MM.1S (cell line): ENCODE measurements around the gene DSCAML1.

Experiments used
- CTCF ChIP-seq: fragments of 300-600 bp; sonication (generic); IDR thresholded peaks from 2 replicates; pipeline ENCODE4 v1.5.1; 2016; ENCODE audit warnings: antibody characterized with exemption, low read length, mixed read lengths
- EZH2 ChIP-seq: fragments of 300-600 bp; sonication (generic); optimal IDR thresholded peaks from 2 replicates; pipeline ENCODE3; 2017; ENCODE audit warnings: low read depth, mild to moderate bottlenecking, antibody characterized with exemption, low read length, mixed read lengths
- EZH2phosphoT487 ChIP-seq: fragments of 300-600 bp; sonication (generic); IDR thresholded peaks from 2 replicates; pipeline ENCODE4 v1.6.1; 2018; ENCODE audit warnings: antibody characterized with exemption, low read length

- TF ChIP-seq CTCF (no peak), EZH2 (no peak), EZH2phosphoT487 (no peak)
Measured at GRCh38 chr11:117610901-117611300, 186.1 kb downstream of the DSCAML1 start.
